ENCODE data around the gene TRAF3IP1. TPM values are rescaled to one million over a fixed set of nuclear protein-coding genes. Genes with fewer than 3 reads are reported as not detected.
"Not testable (repeated sequence)": the region's sequence is repeated elsewhere in the genome, so short reads cannot be mapped to it uniquely, and the experiment has no call there.

TRAF3IP1 gene
- total and polyA plus RNA-seq, 8 donors: 4.7 to 10.3 (median 6.9) TPM

GRCh38 chr2:238306672-238306998 is 13.7 kb upstream of the TRAF3IP1 start:
- ATAC-seq (peak; percentile 7 to 15 (median 14)), DNase-seq (no peak)
- H3K27ac ChIP-seq: no peak overlapping the region

GRCh38 chr2:238308177-238308576 is 12.1 kb upstream of the TRAF3IP1 start:
- Histone ChIP-seq H3K27ac (no peak overlapping the region), H3K4me3 (no peak overlapping the region), H3K9me3 (no peaks in the 10 kb centered on the region), H3K27me3 (no peaks in the 10 kb centered on the region), H3K36me3 (no peaks in the 10 kb centered on the region), H3K4me1 (peaks cover 0 to 2% (median 0%) of the 10 kb centered on the region in 3 donors)
- FAIRE-seq (no peak), ATAC-seq (no peak), DNase-seq (no peak)
- 59 to 62% methylated on average over 2 of the region's 2 CpGs for WGBS, 2 donors
- TF ChIP-seq CTCF (IDR thresholded peaks at IDR 0.05): no peak
- intact Hi-C loops (cut with DNase I): no loop called here

More at GRCh38 chr2:238306672-238306998, 13.7 kb upstream of the TRAF3IP1 start:
- Histone ChIP-seq H3K27me3 (no peaks in the 10 kb centered on the region), H3K4me1 (peaks cover 0 to 2% (median 0%) of the 10 kb centered on the region in 3 donors), H3K36me3 (no peaks in the 10 kb centered on the region), H3K9me3 (no peaks in the 10 kb centered on the region), H3K4me3 (no peak overlapping the region)
- 63 to 64% methylated on average over 5 of the region's 5 CpGs for WGBS, 2 donors
- FAIRE-seq: no peak
- intact Hi-C loops (cut with DNase I): no loop called here
- TF ChIP-seq CTCF (IDR thresholded peaks at IDR 0.05): no peak

- intact Hi-C loops (cut with DNase I); H3K9me3 ChIP-seq; H3K27ac ChIP-seq; H3K4me3 ChIP-seq; H3K4me1 ChIP-seq; ATAC-seq; DNase-seq; H3K36me3 ChIP-seq; H3K27me3 ChIP-seq; FAIRE-seq: not testable (repeated sequence)
- WGBS, 2 donors: 83 to 96% methylated on average over 14 of the region's 14 CpGs
Measured at GRCh38 chr2:238310721-238311120, 9.6 kb upstream of the TRAF3IP1 start.

GRCh38 chr2:238313289-238313990 is 6.9 kb upstream of the TRAF3IP1 start:
- no peak for ATAC-seq
- intact Hi-C loops (cut with DNase I): no loop called here
- TF ChIP-seq CTCF (IDR thresholded peaks at IDR 0.05): no peak

GRCh38 chr2:238313991-238314350 is 6.3 kb upstream of the TRAF3IP1 start:
- H3K9me3 ChIP-seq: no peaks in the 10 kb centered on the region
- no peaks in the 10 kb centered on the region for H3K36me3 ChIP-seq
- 64 to 65% methylated on average over 2 of the region's 2 CpGs for WGBS, 2 donors
- FAIRE-seq (no peak), DNase-seq (no peak), ATAC-seq (no peak)
- intact Hi-C loops (cut with DNase I): no loop called here
- no peak overlapping the region for H3K4me3 ChIP-seq
- H3K4me1 ChIP-seq: no peaks in the 10 kb centered on the region
- TF ChIP-seq CTCF (IDR thresholded peaks at IDR 0.05): no peak
- H3K27ac ChIP-seq: no peak overlapping the region
- no peaks in the 10 kb centered on the region for H3K27me3 ChIP-seq

More at GRCh38 chr2:238313289-238313990, 6.9 kb upstream of the TRAF3IP1 start:
- Histone ChIP-seq H3K4me1 (no peaks in the 10 kb centered on the region), H3K4me3 (no peak overlapping the region), H3K36me3 (no peaks in the 10 kb centered on the region), H3K9me3 (no peaks in the 10 kb centered on the region), H3K27ac (no peak overlapping the region), H3K27me3 (no peaks in the 10 kb centered on the region)
- 80 to 88% methylated on average over 8 of the region's 8 CpGs for WGBS, 2 donors
- DNase-seq (no peak), FAIRE-seq (no peak)

All from pancreas (tissue), 10 donors.